Fibroblast of mammary gland (primary cell): ENCODE measurements around the gene CNPPD1.

Experiments
- DNase-seq: peaks from one replicate; pipeline ENCODE4 v3.0.0-alpha.2; 2010; ENCODE audit warnings: low read depth
- H3K4me3 ChIP-seq: 2 replicates; pipeline ENCODE4 v1.5.1; 2011; ENCODE audit warnings: low read depth, mild to moderate bottlenecking, low read length, moderate library complexity; ENCODE audit not compliant: control insufficient read depth
- TF ChIP-seq, protein P1 (sequence below): conservative IDR thresholded peaks from 2 replicates; pipeline ENCODE4 v1.5.1; 2011; ENCODE audit warnings: low read depth, low read length, inconsistent platforms; ENCODE audit not compliant: control insufficient read depth, insufficient read depth

Gene CNPPD1

GRCh38 chr2:219165058-219165911 lies 11.4 kb downstream of the CNPPD1 start:
- no peak overlapping the region for H3K4me3 ChIP-seq
- no peak for DNase-seq
- TF ChIP-seq, protein P1, sequence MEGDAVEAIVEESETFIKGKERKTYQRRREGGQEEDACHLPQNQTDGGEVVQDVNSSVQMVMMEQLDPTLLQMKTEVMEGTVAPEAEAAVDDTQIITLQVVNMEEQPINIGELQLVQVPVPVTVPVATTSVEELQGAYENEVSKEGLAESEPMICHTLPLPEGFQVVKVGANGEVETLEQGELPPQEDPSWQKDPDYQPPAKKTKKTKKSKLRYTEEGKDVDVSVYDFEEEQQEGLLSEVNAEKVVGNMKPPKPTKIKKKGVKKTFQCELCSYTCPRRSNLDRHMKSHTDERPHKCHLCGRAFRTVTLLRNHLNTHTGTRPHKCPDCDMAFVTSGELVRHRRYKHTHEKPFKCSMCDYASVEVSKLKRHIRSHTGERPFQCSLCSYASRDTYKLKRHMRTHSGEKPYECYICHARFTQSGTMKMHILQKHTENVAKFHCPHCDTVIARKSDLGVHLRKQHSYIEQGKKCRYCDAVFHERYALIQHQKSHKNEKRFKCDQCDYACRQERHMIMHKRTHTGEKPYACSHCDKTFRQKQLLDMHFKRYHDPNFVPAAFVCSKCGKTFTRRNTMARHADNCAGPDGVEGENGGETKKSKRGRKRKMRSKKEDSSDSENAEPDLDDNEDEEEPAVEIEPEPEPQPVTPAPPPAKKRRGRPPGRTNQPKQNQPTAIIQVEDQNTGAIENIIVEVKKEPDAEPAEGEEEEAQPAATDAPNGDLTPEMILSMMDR, result no peak

- no peak overlapping the region for H3K4me3 ChIP-seq
- TF ChIP-seq, protein P1, result no peak
- DNase-seq, result no peak
Observed at GRCh38 chr2:219163156-219163555, 13.6 kb downstream of the CNPPD1 start.

- H3K4me3 ChIP-seq, result peak overlapping the region; percentile 75
- TF ChIP-seq, protein P1, result no peak
- DNase-seq, result no peak
Observed at GRCh38 chr2:219161097-219161496, 15.6 kb downstream of the CNPPD1 start.

DNA sequence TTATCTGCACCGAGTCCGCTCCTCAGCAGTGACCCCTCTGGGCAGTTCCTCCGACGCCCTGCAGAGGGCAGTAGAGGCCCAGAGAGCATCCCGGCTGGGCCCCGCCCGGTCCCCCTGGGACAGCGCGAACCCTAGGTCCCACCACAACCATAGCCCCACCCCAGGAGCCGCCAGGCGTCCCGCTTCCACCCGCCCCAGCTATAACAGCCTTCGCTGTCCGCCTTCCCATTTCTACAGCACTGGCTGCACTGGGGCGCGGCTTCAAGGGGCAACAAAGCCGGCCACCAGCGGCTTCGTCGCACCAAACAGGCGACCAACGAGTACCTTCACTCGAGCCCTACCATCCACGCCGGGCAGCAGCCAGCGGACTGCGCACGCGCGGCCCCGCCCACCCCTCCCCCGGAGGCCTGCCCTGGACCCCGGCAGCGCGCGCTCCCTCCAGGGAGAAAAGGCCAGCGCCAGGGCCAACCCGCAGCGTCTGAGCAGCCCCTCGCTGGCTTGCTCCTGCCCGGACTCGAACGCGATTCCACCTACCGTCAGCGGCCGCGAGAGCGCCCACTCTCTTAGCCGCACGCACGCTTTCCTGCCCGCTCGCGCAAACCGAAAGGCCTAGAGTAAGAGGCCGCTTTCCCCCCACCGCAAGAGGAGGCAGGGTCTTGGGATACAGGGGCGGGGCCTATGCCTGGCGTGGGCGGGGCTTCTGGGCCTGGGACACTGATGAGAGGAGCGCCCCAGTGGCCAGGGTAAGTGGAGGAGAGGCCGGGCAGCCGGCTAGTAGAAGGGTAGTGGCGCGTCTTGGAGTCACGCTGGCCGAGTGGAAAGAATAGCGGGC lies 16.3 kb downstream of the CNPPD1 start, which contains the start of gene NHEJ1:
Gene NHEJ1, minus strand, starts transcription at position 630 of the 832 bp plus-strand sequence. CDS start 2,453 bp downstream, outside the sequence.
- H3K4me3 ChIP-seq, result peak within 1 kb of the TSS; percentile 75
- peak; percentile 92 for DNase-seq
- TF ChIP-seq, protein P1, result peak; percentile 84

- TF ChIP-seq, protein P1, result no peak
- peak overlapping the region; percentile 75 for H3K4me3 ChIP-seq
- DNase-seq, result no peak
Observed at GRCh38 chr2:219159771-219160185, 16.9 kb downstream of the CNPPD1 start.

- DNase-seq, result no peak
Observed at GRCh38 chr2:219158586-219158985, 18.1 kb downstream of the CNPPD1 start.

More at GRCh38 chr2:219158586-219158985, 18.1 kb downstream of the CNPPD1 start:
- H3K4me3 ChIP-seq, result no peak overlapping the region
- TF ChIP-seq, protein P1, result no peak
